Adrenal gland (tissue), 5 donors: ENCODE data around the gene CACNA1A.

Experiments used
- CTCF ChIP-seq, 6 experiments: fragments of 450-650 bp in 4 of 6; fragments of 200-600 bp in 2 of 6; sonication (generic) in 1 of 6; IDR thresholded peaks; 1 replicate in 5 of 6; 2 replicates in 1 of 6; pipeline versions ENCODE4 v1.5.1 to v1.8.0; 2016 to 2021; ENCODE audit warnings: antibody characterized with exemption in 6 of 6, mild to moderate bottlenecking in 2 of 6, moderate library complexity in 1 of 6
- POLR2A ChIP-seq, 2 donors: fragments of 450-650 bp; IDR thresholded peaks; one replicate each; pipeline ENCODE4 v1.6.1; 2017; ENCODE audit warnings: antibody characterized with exemption in 2 of 2, mild to moderate bottlenecking in 2 of 2, moderate library complexity in 1 of 2
- donor health status: DM: no; HTN: no; CAD: no.

GRCh38 chr19:13399746-13400145 is 106.5 kb downstream of the CACNA1A start:
- TF ChIP-seq CTCF (IDR thresholded peaks at IDR 0.05), result no peak
- no peak for TF ChIP-seq POLR2A (IDR thresholded peaks at IDR 0.05)
